Upper lobe of right lung (tissue), 1 donor: Measurements from ENCODE around the gene CCL4L2. TPM values are rescaled to one million over a fixed set of nuclear protein-coding genes. Genes with fewer than 3 reads are reported as not detected.
A peak's percentile ranks its signal among the peaks of the same experiment; 100 is the strongest.
"Not testable (repeated sequence)": the region's sequence is repeated elsewhere in the genome, so short reads cannot be mapped to it uniquely, and the experiment has no call there.

Experiments used
- ATAC-seq: fragments of 200-7000 bp; cut with Tn5 transposase; one replicate; pipeline ENCODE4 v1.9.1; 2020; ENCODE audit warnings: mild to moderate bottlenecking, moderate library complexity
- DNase-seq: peaks from one replicate; pipeline ENCODE4 v3.0.0-alpha.2; 2020
- H3K27ac ChIP-seq: fragments of 200-600 bp; one replicate; pipeline ENCODE4 v1.8.0; 2022
- H3K27me3 ChIP-seq: fragments of 200-600 bp; one replicate; pipeline ENCODE4 v1.8.0; 2022; ENCODE audit warnings: mild to moderate bottlenecking
- H3K36me3 ChIP-seq: fragments of 200-600 bp; one replicate; pipeline ENCODE4 v1.8.0; 2022
- H3K4me1 ChIP-seq: fragments of 200-600 bp; one replicate; pipeline ENCODE4 v1.8.0; 2022
- H3K4me3 ChIP-seq: fragments of 200-600 bp; one replicate; pipeline ENCODE4 v1.8.0; 2022; ENCODE audit warnings: mild to moderate bottlenecking
- H3K9me3 ChIP-seq: fragments of 200-600 bp; one replicate; pipeline ENCODE4 v1.8.0; 2022
- intact Hi-C: fragments of 100-400 bp; cut with DNase I; formaldehyde crosslinking; loops from one replicate; pipeline ENCODE4 v1.11.0; 2022
- total RNA-seq: library from RNA; stranded (reverse); fragmentation: NEBNext Ultra II Directional; extraction: Animal tissue kit (Norgen Biotek cat#: 25700); gene quantifications from one replicate; pipeline ENCODE4 v1.2.1, GENCODE V29; 2021
- TF ChIP-seq, protein P1 (sequence below): fragments of 200-600 bp; IDR thresholded peaks from one replicate; pipeline ENCODE4 v1.8.0; 2022; ENCODE audit warnings: antibody characterized with exemption
- donor health status: DM: no; HTN: yes; CAD: no; lungs with severe emphysema.

Gene CCL4L2
- total RNA-seq, 1 donor from 2014 or later, result 4.5 TPM

DNA sequence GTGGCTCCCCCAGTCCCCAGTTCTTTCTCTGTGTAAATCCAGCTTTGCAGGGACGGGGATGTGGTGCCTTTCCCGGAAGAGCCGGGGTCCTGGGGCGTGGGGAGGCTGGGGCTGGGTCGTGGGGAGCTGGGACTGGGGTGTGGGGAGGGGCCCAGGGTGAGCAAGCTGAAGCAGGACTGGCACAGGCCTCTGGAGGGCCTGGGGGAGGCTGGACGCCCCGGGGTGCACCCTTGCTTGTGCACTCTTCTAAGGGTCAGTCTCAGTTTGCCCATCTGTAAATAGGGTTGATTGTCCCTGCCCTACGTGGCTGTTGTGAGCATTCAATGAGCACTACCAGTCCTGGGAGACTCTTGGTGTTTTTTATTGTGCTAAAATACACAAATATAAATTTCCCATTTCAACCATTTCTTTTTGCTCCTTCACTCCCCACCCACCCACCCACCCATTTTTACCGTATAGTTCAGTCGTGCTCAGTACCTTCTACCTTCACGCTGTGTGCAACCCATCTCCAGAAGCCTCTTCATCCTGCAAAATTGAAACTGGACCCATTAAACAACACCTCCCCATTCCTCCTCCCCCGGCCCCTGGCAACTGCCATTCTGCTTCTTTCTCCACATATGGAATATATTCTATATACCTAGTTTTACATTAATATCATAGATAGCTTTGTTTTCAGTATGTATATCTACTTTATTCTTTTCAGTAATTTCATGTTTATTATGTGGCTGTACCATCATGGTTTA is 26.7 kb upstream of the CCL4L2 start:
- Histone ChIP-seq H3K4me3 (peak overlapping the region; percentile 60), H3K27ac (no peak overlapping the region), H3K9me3 (no peaks in the 10 kb centered on the region), H3K4me1 (peaks cover 6% of the 10 kb centered on the region), H3K36me3 (no peaks in the 10 kb centered on the region), H3K27me3 (no peaks in the 10 kb centered on the region)
- intact Hi-C loops, result no loop called here
- TF ChIP-seq, protein P1, sequence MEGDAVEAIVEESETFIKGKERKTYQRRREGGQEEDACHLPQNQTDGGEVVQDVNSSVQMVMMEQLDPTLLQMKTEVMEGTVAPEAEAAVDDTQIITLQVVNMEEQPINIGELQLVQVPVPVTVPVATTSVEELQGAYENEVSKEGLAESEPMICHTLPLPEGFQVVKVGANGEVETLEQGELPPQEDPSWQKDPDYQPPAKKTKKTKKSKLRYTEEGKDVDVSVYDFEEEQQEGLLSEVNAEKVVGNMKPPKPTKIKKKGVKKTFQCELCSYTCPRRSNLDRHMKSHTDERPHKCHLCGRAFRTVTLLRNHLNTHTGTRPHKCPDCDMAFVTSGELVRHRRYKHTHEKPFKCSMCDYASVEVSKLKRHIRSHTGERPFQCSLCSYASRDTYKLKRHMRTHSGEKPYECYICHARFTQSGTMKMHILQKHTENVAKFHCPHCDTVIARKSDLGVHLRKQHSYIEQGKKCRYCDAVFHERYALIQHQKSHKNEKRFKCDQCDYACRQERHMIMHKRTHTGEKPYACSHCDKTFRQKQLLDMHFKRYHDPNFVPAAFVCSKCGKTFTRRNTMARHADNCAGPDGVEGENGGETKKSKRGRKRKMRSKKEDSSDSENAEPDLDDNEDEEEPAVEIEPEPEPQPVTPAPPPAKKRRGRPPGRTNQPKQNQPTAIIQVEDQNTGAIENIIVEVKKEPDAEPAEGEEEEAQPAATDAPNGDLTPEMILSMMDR, result no peak
- peak; percentile 3 for ATAC-seq
- DNase-seq, result no peak

DNA sequence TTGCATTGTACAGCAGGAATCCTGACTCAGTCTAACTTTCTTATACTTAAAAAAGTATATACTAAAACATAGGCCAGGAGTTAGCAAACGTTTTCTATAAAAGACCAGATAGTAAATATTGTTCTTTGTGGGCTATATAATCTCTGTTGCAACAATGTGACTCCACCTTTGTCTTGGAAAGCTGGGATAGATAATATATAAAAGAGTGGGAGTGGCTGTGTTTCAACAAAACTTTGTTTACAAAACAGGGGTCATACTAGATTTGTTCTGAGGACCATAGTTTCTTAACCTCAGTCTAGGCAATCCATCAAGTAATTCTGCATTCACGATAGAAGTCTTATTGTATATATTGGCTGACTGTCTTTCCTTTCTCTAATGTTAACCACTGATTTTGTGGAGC is 25.4 kb upstream of the CCL4L2 start:
- TF ChIP-seq, protein P1, result no peak
- ATAC-seq (no peak), DNase-seq (no peak)
- intact Hi-C loops, result no loop called here
- Histone ChIP-seq H3K4me1 (peaks cover 6% of the 10 kb centered on the region), H3K27me3 (no peaks in the 10 kb centered on the region), H3K36me3 (no peaks in the 10 kb centered on the region), H3K9me3 (no peaks in the 10 kb centered on the region), H3K4me3 (no peak overlapping the region), H3K27ac (no peak overlapping the region)

DNA sequence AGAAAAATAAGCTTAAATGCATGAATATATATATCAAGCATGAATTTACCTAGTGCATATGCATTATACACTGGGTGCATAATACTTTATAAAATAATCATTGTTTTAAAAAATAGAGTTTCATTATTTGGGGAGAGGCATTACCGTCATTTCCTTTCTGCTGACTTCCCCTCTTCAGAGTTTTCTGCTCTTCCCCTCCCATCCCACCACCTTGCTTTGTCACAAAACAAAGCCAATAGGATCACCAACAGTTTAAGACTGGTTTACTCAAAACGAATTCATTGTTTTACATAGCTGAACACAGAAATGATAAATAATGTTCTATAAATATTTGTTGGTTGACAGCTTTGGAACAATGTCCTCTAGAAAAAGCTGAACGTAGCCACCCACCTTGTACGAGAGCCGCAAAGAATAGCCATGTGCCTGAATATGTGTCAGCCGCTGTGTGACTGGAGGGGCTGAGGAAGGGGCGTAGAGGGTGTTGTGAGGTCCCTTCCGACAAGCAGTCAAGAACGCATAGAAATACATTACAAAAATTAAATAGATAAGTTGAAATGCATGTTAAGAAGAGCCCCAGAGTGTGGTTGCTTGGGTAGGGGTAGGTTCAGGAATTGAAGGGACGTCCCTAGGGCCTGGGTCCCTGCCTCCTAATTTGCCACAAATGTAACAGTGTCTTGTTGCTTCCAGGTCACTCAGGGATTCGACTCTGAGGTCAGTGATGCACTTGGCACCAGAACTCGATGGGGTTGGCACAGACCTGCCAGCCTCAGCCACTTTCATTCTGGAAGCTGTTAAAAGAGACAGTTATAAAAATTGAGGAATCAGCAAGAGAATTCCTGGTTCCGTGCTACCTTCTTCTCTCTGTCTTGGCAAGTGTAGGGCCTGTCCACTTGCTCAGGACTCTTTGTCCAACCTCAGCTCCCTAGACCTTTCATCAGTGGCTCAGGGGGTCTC is 23.8 kb upstream of the CCL4L2 start:
- H3K27me3 ChIP-seq, intact Hi-C loops, H3K9me3 ChIP-seq, H3K36me3 ChIP-seq, DNase-seq, ATAC-seq, H3K4me3 ChIP-seq: not testable (repeated sequence)
- Histone ChIP-seq H3K4me1 (peaks cover 11% of the 10 kb centered on the region), H3K27ac (peak overlapping the region; percentile 47)

DNA sequence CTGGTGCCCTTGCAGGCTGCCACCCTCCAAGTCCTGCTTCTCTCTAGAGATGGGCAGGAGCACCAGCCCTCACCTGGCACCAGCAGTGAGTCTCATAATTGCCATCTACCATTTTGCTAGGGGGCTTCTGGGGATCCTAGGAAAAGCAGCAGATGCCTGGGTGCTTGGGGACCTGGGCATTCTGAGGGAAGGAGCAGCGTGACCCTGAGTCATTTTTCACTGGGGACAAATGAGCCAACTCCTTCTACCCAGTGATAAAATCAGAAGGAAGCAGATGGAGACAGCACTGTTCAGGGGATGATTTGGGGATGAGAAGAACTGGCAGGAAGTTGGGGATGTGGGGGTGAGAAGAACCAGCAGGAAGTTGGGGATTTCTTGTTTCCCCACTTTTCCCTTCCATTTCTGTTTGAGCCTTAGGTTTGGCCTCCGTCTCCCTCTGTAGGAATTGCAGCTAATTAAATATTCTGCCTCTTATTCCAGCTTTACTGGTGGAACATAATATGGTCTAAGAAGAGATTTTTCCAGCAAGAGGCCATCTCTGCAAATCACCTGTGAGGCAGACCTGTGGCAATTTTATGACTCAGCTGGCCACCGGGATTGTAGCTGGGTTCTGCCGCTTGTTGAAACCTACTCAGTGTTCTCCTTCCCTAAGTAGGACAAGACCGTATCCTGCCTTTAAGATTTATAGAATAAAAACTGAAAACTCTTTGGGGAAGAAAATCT is 22.8 kb upstream of the CCL4L2 start:
- H3K36me3 ChIP-seq, DNase-seq, H3K9me3 ChIP-seq, H3K4me1 ChIP-seq, H3K4me3 ChIP-seq, intact Hi-C loops, H3K27me3 ChIP-seq: not testable (repeated sequence)
- peak; percentile 9 for ATAC-seq
- peak overlapping the region; percentile 47 for H3K27ac ChIP-seq

DNA sequence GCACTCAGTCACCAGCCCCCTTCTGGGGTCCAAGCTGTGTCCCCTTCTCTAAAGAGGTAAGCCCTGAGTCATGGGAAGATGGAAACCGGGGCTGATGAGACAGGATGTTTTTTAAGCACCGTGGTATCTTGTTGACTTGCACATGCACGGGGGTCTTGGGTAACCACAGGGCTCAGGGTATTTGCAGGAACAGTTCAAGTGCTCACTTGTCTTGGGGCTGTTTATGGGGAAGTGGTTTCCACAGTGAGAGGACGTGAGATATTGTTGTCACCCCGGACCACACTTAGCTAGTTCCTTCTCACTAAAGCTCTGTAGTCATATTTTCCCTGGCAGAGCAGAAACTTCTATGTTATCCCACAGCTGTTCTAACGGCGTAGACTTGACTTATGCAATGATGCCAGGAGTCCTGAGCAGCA is 22.0 kb upstream of the CCL4L2 start:
- no peak overlapping the region for H3K4me3 ChIP-seq
- peaks cover 10% of the 10 kb centered on the region for H3K4me1 ChIP-seq
- H3K27me3 ChIP-seq, result no peaks in the 10 kb centered on the region
- H3K9me3 ChIP-seq, result no peaks in the 10 kb centered on the region
- peak; percentile 90 for ATAC-seq
- peak overlapping the region; percentile 47 for H3K27ac ChIP-seq
- H3K36me3 ChIP-seq, result no peaks in the 10 kb centered on the region
- no peak for DNase-seq
- intact Hi-C loops, result no loop called here
- TF ChIP-seq, protein P1, result no peak

DNA sequence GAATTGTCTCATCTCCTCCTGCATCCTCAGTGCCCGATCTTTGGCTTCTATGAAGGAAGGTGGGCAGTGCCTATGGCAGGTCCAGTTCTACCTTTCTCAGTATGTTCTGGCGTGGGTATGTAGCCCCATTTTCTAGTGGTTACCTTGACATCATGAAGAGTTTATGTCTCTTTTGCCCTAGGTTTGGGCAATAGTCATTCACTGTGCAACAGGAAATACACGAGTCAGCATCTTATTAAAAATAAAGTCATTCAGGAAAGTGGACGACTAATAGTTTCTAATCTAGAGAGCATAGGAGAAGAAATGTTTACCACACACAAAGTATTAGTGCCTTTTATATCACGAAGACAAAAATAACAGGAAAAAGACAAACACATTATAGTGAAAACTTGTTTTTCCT is 20.9 kb upstream of the CCL4L2 start:
- intact Hi-C loops, H3K27ac ChIP-seq, ATAC-seq, H3K4me3 ChIP-seq, H3K27me3 ChIP-seq, H3K4me1 ChIP-seq, DNase-seq, H3K36me3 ChIP-seq, H3K9me3 ChIP-seq: not testable (repeated sequence)

DNA sequence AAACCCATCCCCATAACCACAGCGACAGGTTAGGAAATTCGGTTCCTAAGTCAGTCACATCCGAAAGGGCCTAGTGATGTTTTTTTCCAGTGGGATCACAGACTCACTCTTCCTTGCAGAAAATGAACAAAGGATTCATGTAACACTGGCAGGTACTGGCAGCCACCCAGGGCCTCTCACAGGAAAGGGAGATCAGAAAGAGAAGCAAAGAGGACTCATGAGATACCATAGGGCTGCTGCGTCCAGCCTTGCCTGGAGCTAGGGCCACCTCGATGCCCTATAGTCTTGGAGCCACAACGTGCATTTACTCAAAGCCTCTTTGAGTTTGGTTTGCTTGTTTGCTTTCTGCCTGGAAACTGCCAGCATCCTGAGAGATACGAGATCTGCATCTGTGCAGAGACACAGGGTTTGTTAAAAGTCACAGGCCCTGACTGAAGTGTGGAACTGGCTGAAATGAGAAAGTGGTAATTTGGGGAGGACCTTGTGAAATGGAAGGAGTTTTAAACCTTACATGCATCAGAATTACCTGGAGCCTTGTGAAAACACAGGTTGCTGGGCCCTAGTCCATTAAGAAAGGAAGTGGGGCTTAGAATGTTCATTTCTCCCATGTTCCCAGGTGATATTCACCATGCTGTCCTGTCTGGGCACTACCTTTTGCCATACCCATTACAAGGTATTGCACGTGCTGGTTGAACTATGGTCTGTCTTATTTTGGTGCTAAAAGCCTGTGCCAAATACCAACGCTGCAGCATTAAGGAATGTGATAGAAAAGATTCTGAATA is 20.1 kb upstream of the CCL4L2 start:
- H3K36me3 ChIP-seq, intact Hi-C loops, H3K4me1 ChIP-seq, ATAC-seq, H3K27me3 ChIP-seq, DNase-seq, H3K9me3 ChIP-seq, H3K27ac ChIP-seq, H3K4me3 ChIP-seq: not testable (repeated sequence)
